ENCODE measurements around the gene ZNF274. TPM values are rescaled to one million over a fixed set of nuclear protein-coding genes. Genes with fewer than 3 reads are reported as not detected.

The ZNF274 gene
- total and polyA plus RNA-seq, 9 of the 15 experiments (the other 6 are each of a cell fraction or from before 2014, with no cell fraction given), result 5.2 to 37.0 (median 28.1) TPM

- TF ChIP-seq ZNF512 (tag; IDR thresholded peaks at IDR 0.05) (no peak), ZNF76 (CRISPR knock-in tag; IDR thresholded peaks at IDR 0.05; ENCODE audit: borderline replicate concordance) (no peak), ZNF124 (CRISPR knock-in tag; IDR thresholded peaks at IDR 0.05) (no peak), FOSL1 (tag; conservative IDR thresholded peaks at IDR 0.05) (no peak), SMARCB1 (IDR thresholded peaks at IDR 0.05; ENCODE audit: insufficient read length, low read depth) (no peak), ETS1 (conservative IDR thresholded peaks at IDR 0.05; ENCODE audit: control insufficient read depth, low read depth, low read length) (0 out of 2 replicates have a peak, but pooled peaks have one; percentile 58), ZNF609 (CRISPR knock-in tag; IDR thresholded peaks at IDR 0.05; ENCODE audit: borderline replicate concordance) (no peak), NCOR1 (IDR thresholded peaks at IDR 0.05) (no peak), SMAD1 (IDR thresholded peaks at IDR 0.05; ENCODE audit: low read depth, low read length, partially characterized antibody) (no peak), CHD2 (IDR thresholded peaks at IDR 0.05; ENCODE audit: low read depth, low read length) (no peak), RBFOX2 (IDR thresholded peaks at IDR 0.05; ENCODE audit: low read depth, low read length) (peak; percentile 73), ETV5 (CRISPR knock-in tag; IDR thresholded peaks at IDR 0.05; ENCODE audit: low read depth) (0 out of 2 replicates have a peak, but pooled peaks have one; percentile 21), GABPA (tag; conservative IDR thresholded peaks at IDR 0.05; ENCODE audit: low read depth) (peak; percentile 88), ZNF282 (CRISPR knock-in tag; IDR thresholded peaks at IDR 0.05) (no peak), NFE2 (IDR thresholded peaks at IDR 0.05; ENCODE audit: low read depth) (no peak), ZBTB33 (CRISPR knock-in tag; IDR thresholded peaks at IDR 0.05) (peak; percentile 86)
Measured at GRCh38 chr19:58154679-58155648, 27.9 kb upstream of the ZNF274 start (continued).
